H9 (cell line): Measurements from ENCODE around the gene MYBPC2. TPM values are rescaled to one million over a fixed set of nuclear protein-coding genes. Genes with fewer than 3 reads are reported as not detected.

ENCODE experiments used
- DNase-seq: peaks from one replicate; pipeline ENCODE4 v3.0.0-alpha.2; 2017
- H2AFZ ChIP-seq: one replicate; pipeline ENCODE4 v1.6.1; 2013; ENCODE audit warnings: mild to moderate bottlenecking, low read length, control low read depth, moderate library complexity
- H2AK5ac ChIP-seq: 2 replicates; pipeline ENCODE4 v1.6.1; 2013; ENCODE audit warnings: low read length, control low read depth, mixed read lengths; ENCODE audit not compliant: insufficient read length
- H2BK120ac ChIP-seq: one replicate; pipeline ENCODE4 v1.6.1; 2013; ENCODE audit warnings: low read depth, mild to moderate bottlenecking, low read length, control low read depth, inconsistent platforms; ENCODE audit not compliant: poor library complexity, severe bottlenecking
- H2BK12ac ChIP-seq: 2 replicates; pipeline ENCODE4 v1.6.1; 2013; ENCODE audit warnings: low read length, control low read depth, mixed read lengths, low read depth; ENCODE audit not compliant: insufficient read length
- H2BK15ac ChIP-seq: 2 replicates; pipeline ENCODE4 v1.6.1; 2013; ENCODE audit warnings: low read depth, low read length, control low read depth
- H2BK20ac ChIP-seq: one replicate; pipeline ENCODE4 v1.6.1; 2013; ENCODE audit warnings: low read depth, mild to moderate bottlenecking, low read length, control low read depth, inconsistent platforms; ENCODE audit not compliant: poor library complexity, severe bottlenecking
- H2BK5ac ChIP-seq: 2 replicates; pipeline ENCODE4 v1.6.1; 2013; ENCODE audit warnings: low read length, control low read depth, mixed read lengths; ENCODE audit not compliant: insufficient read length
- H3K14ac ChIP-seq: 2 replicates; pipeline ENCODE4 v1.6.1; 2013; ENCODE audit warnings: low read length, control low read depth; ENCODE audit not compliant: insufficient read depth
- H3K18ac ChIP-seq: 2 replicates; pipeline ENCODE4 v1.6.1; 2013; ENCODE audit warnings: low read depth, mild to moderate bottlenecking, mixed read lengths, low read length, control low read depth; ENCODE audit not compliant: insufficient read length
- H3K23ac ChIP-seq: 2 replicates; pipeline ENCODE4 v1.6.1; 2013; ENCODE audit warnings: low read length, control low read depth, mixed read lengths, low read depth; ENCODE audit not compliant: insufficient read length
- H3K23me2 ChIP-seq: 2 replicates; pipeline ENCODE4 v1.6.1; 2013; ENCODE audit warnings: low read depth, mild to moderate bottlenecking, mixed read lengths, low read length, control low read depth; ENCODE audit not compliant: insufficient read length, poor library complexity, severe bottlenecking
- H3K27ac ChIP-seq: 2 replicates; pipeline ENCODE4 v1.5.1; 2013; ENCODE audit warnings: low read length, control low read depth, mixed read lengths, low read depth; ENCODE audit not compliant: insufficient read length
- H3K27me3 ChIP-seq: 2 replicates; pipeline ENCODE4 v1.6.1; 2013; ENCODE audit warnings: low read length, control low read depth, inconsistent platforms; ENCODE audit not compliant: insufficient read depth
- H3K4ac ChIP-seq: 2 replicates; pipeline ENCODE4 v1.6.1; 2013; ENCODE audit warnings: low read depth, mild to moderate bottlenecking, control low read depth, inconsistent platforms, low read length, moderate library complexity
- H3K4me1 ChIP-seq: 2 replicates; pipeline ENCODE4 v1.6.1; 2013; ENCODE audit warnings: low read length, control low read depth, inconsistent platforms; ENCODE audit not compliant: insufficient read depth
- H3K4me2 ChIP-seq: 2 replicates; pipeline ENCODE4 v1.6.1; 2013; ENCODE audit warnings: low read length, control low read depth, mixed read lengths; ENCODE audit not compliant: insufficient read length, insufficient read depth
- H3K56ac ChIP-seq: 2 replicates; pipeline ENCODE4 v1.6.1; 2013; ENCODE audit warnings: low read depth, mild to moderate bottlenecking, mixed read lengths, low read length, control low read depth; ENCODE audit not compliant: insufficient read length
- H3K79me1 ChIP-seq: 2 replicates; pipeline ENCODE4 v1.6.1; 2013; ENCODE audit warnings: low read depth, mild to moderate bottlenecking, moderate library complexity, low read length, control low read depth, inconsistent platforms; ENCODE audit not compliant: insufficient read depth, poor library complexity, severe bottlenecking
- H3K79me2 ChIP-seq: 2 replicates; pipeline ENCODE4 v1.6.1; 2013; ENCODE audit warnings: low read length, control low read depth, inconsistent platforms; ENCODE audit not compliant: insufficient read depth
- H3K9ac ChIP-seq: 2 replicates; pipeline ENCODE4 v1.6.1; 2013; ENCODE audit warnings: low read length, control low read depth, mixed read lengths; ENCODE audit not compliant: insufficient read length; ENCODE audit errors: extremely low read depth
- H3K9me3 ChIP-seq: one replicate; pipeline ENCODE4 v1.6.1; 2013; ENCODE audit warnings: low read depth, low read length, inconsistent platforms; ENCODE audit not compliant: control insufficient read depth
- H3T11ph ChIP-seq: one replicate; pipeline ENCODE4 v1.6.1; 2013; ENCODE audit warnings: mild to moderate bottlenecking, low read length, control low read depth, inconsistent platforms
- H4K20me1 ChIP-seq: one replicate; pipeline ENCODE4 v1.6.1; 2013; ENCODE audit not compliant: control insufficient read depth, insufficient read length, insufficient read depth
- H4K5ac ChIP-seq: 2 replicates; pipeline ENCODE4 v1.6.1; 2013; ENCODE audit warnings: low read depth, mild to moderate bottlenecking, mixed read lengths, low read length, control low read depth; ENCODE audit not compliant: insufficient read length
- H4K8ac ChIP-seq: replicated peaks from 2 replicates; pipeline ENCODE4 v1.6.1; 2013; ENCODE audit warnings: low read length, control low read depth, mixed read lengths, low read depth; ENCODE audit not compliant: insufficient read length
- H4K91ac ChIP-seq: 2 replicates; pipeline ENCODE4 v1.6.1; 2013; ENCODE audit warnings: low read depth, mild to moderate bottlenecking, moderate library complexity, mixed read lengths, low read length, control low read depth; ENCODE audit not compliant: insufficient read length
- H3K27ac Mint-ChIP-seq, 3 experiments: 2 replicates in 2 of 3; 3 replicates in 1 of 3; pipeline ENCODE4 v1.8.0; 2020 to 2021; ENCODE audit warnings: mixed read lengths in 3 of 3, mild to moderate bottlenecking in 1 of 3, moderate library complexity in 1 of 3
- H3K27me3 Mint-ChIP-seq: 2 replicates; pipeline ENCODE4 v1.8.0; 2021; ENCODE audit warnings: low read depth, mild to moderate bottlenecking, moderate library complexity, mixed read lengths
- H3K36me3 Mint-ChIP-seq, 3 experiments: 2 replicates in 2 of 3; 3 replicates in 1 of 3; pipeline ENCODE4 v1.8.0; 2020 to 2021; ENCODE audit warnings: low read depth in 3 of 3, mixed read lengths in 3 of 3; ENCODE audit not compliant: insufficient read depth in 1 of 3
- H3K4me1 Mint-ChIP-seq, 2 experiments: 2 replicates each; pipeline ENCODE4 v1.8.0; 2020; ENCODE audit warnings: mixed read lengths in 2 of 2
- H3K4me3 Mint-ChIP-seq, 2 experiments: 2 replicates in 1 of 2; 3 replicates in 1 of 2; pipeline ENCODE4 v1.8.0; 2020 to 2021; ENCODE audit warnings: mild to moderate bottlenecking in 2 of 2, mixed read lengths in 2 of 2, moderate library complexity in 1 of 2
- H3K9me3 Mint-ChIP-seq, 2 experiments: 2 replicates in 1 of 2; 3 replicates in 1 of 2; pipeline ENCODE4 v1.8.0; 2020; ENCODE audit warnings: mild to moderate bottlenecking in 2 of 2, mixed read lengths in 2 of 2, moderate library complexity in 1 of 2
- WGBS: extraction: QIAGEN DNeasy Blood & Tissue Kit; methylation state at CpG from one replicate; pipeline ENCODE4 v1.1.7; 2013; ENCODE audit warnings: missing lambda C conversion rate, low lambda C conversion rate, mixed read lengths; ENCODE audit not compliant: insufficient read length; ENCODE audit errors: extremely low coverage; 5-methylcytosine and 5-hydroxymethylcytosine counted together
- total RNA-seq: library from RNA; stranded (reverse); gene quantifications from 2 replicates; pipeline ENCODE4 v1.2.1, GENCODE V29; 2021
- TF ChIP-seq, protein P1 (sequence below): fragments of 200-600 bp; sonication (generic); conservative IDR thresholded peaks from 3 replicates; pipeline ENCODE4 v1.8.0; 2021; ENCODE audit warnings: antibody characterized with exemption, mild to moderate bottlenecking

Gene MYBPC2
- total RNA-seq, 1 experiment from 2014 or later, result 4.9 TPM

DNA sequence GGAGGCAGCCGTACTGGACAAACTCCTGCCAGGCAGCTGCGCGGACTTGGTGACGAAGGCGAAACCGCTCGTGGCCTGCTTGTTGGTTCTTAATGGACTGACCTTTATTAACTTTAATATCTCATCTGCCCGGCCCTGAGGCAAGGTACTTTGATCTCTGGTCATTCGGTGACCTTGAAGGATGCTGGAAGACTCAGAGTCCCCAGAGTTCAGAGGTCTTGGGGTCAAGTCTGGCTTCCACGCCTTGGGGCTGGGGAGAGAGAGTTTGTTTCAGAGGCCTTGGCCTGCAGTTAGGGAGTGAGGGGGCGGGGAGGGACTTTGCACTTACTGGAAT is 34.0 kb downstream of the MYBPC2 start:
- DNase-seq, result no peak
- Histone ChIP-seq H2BK12ac (no peak overlapping the region), H3K56ac (no peak overlapping the region), H3K27ac (no peak overlapping the region), H3K4me1 (no peaks in the 10 kb centered on the region), H3K27me3 (no peaks in the 10 kb centered on the region), H3K4ac (no peak overlapping the region), H2AFZ (no peak overlapping the region), H3K14ac (no peak overlapping the region), H3K23me2 (no peaks in the 10 kb centered on the region), H2BK20ac (no peak overlapping the region), H2BK5ac (no peak overlapping the region), H4K5ac (no peak overlapping the region), H4K8ac (no peak overlapping the region), H3K79me2 (no peaks in the 10 kb centered on the region), H3K9ac (no peak overlapping the region), H4K91ac (no peak overlapping the region), H3T11ph (no peak overlapping the region), H2AK5ac (no peak overlapping the region), H3K18ac (no peak overlapping the region), H3K79me1 (no peaks in the 10 kb centered on the region), H2BK120ac (no peak overlapping the region), H3K4me2 (no peak overlapping the region), H3K23ac (no peak overlapping the region), H4K20me1 (no peaks in the 10 kb centered on the region), H2BK15ac (no peak overlapping the region), H3K9me3 (no peaks in the 10 kb centered on the region)
- Mint-ChIP-seq H3K4me1 (peaks cover 7 to 8% of the 10 kb centered on the region in 2 experiments), H3K4me3 (no peak overlapping the region), H3K27me3 (peaks cover 9% of the 10 kb centered on the region), H3K9me3 (no peaks in the 10 kb centered on the region), H3K36me3 (no peaks in the 10 kb centered on the region; a peak in 1 of 7 replicates), H3K27ac (no peak overlapping the region)
- TF ChIP-seq, protein P1, sequence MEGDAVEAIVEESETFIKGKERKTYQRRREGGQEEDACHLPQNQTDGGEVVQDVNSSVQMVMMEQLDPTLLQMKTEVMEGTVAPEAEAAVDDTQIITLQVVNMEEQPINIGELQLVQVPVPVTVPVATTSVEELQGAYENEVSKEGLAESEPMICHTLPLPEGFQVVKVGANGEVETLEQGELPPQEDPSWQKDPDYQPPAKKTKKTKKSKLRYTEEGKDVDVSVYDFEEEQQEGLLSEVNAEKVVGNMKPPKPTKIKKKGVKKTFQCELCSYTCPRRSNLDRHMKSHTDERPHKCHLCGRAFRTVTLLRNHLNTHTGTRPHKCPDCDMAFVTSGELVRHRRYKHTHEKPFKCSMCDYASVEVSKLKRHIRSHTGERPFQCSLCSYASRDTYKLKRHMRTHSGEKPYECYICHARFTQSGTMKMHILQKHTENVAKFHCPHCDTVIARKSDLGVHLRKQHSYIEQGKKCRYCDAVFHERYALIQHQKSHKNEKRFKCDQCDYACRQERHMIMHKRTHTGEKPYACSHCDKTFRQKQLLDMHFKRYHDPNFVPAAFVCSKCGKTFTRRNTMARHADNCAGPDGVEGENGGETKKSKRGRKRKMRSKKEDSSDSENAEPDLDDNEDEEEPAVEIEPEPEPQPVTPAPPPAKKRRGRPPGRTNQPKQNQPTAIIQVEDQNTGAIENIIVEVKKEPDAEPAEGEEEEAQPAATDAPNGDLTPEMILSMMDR, result no peak
- no CpG with 5 or more reads among the region's 11 CpGs for WGBS
